Left lung (tissue), 10 donors: ENCODE results near the gene PRKAR1A. TPM values are rescaled to one million over a fixed set of nuclear protein-coding genes. Genes with fewer than 3 reads are reported as not detected.
A peak's percentile ranks its signal among the peaks of the same experiment; 100 is the strongest.
"Not testable (repeated sequence)": the region's sequence is repeated elsewhere in the genome, so short reads cannot be mapped to it uniquely, and the experiment has no call there.

ENCODE experiments used
- ATAC-seq: fragments of 200-7000 bp; cut with Tn5 transposase; one replicate; pipeline ENCODE4 v1.9.1; 2020; ENCODE audit warnings: moderate library complexity
- DNase-seq, 4 donors: peaks; one replicate each; pipeline ENCODE4 v3.0.0-alpha.2; 2013 to 2020
- H3K27ac ChIP-seq, 2 donors: fragments of 200-600 bp; sonication (generic) in 1 of 2; one replicate each; pipeline versions ENCODE4 v1.5.0 to v1.8.0; 2020 to 2021
- H3K27me3 ChIP-seq, 2 donors: fragments of 200-600 bp; sonication (generic) in 1 of 2; one replicate each; pipeline versions ENCODE4 v1.5.0 to v1.8.0; 2020 to 2021
- H3K36me3 ChIP-seq, 2 donors: fragments of 200-600 bp; sonication (generic) in 1 of 2; one replicate each; pipeline versions ENCODE4 v1.5.0 to v1.8.0; 2020 to 2021
- H3K4me1 ChIP-seq, 2 donors: fragments of 200-600 bp; one replicate each; pipeline ENCODE4 v1.8.0; 2021
- H3K4me3 ChIP-seq, 2 donors: fragments of 200-600 bp; sonication (generic) in 1 of 2; one replicate each; pipeline versions ENCODE4 v1.5.0 to v1.8.0; 2020 to 2021; ENCODE audit warnings: mild to moderate bottlenecking in 1 of 2
- H3K9me3 ChIP-seq, 2 donors: fragments of 200-600 bp; sonication (generic) in 1 of 2; one replicate each; pipeline versions ENCODE4 v1.5.0 to v1.8.0; 2020 to 2021
- CTCF ChIP-seq, 2 donors: fragments of 200-600 bp; sonication (generic) in 1 of 2; IDR thresholded peaks; one replicate each; pipeline versions ENCODE4 v1.5.0 to v1.8.0; 2021; ENCODE audit warnings: antibody characterized with exemption in 2 of 2
- intact Hi-C, 2 donors: fragments of 100-400 bp; cut with DNase I; formaldehyde crosslinking; loops; one replicate each; pipeline versions ENCODE4 v1.11.2 to v1.14.2; 2022
- polyA plus RNA-seq, 6 donors: library from polyadenylated mRNA; unstranded; fragments of 120-200 nt; gene quantifications; one replicate each; pipeline ENCODE4 v1.2.1, GENCODE V29; 2013; ENCODE audit not compliant: insufficient read length in 6 of 6
- total RNA-seq, 2 donors: library from RNA; stranded (reverse); fragmentation: NEBNext Ultra II Directional; extraction: Animal tissue kit (Norgen Biotek cat#: 25700); gene quantifications; one replicate each; pipeline ENCODE4 v1.2.1, GENCODE V29; 2021
- donor health status: DM: no; HTN: yes; CAD: no.
- donor health status: DM: no; HTN: no; CAD: no.

Gene PRKAR1A
- total and polyA plus RNA-seq, 8 donors: 307 to 376 (median 330) TPM

GRCh38 chr17:68578236-68578635 is 66.0 kb downstream of the PRKAR1A start:
- Histone ChIP-seq H3K27ac (peak overlapping the region; percentile 7 to 84), H3K4me1 (peaks cover 29 to 76% of the 10 kb centered on the region in 2 donors), H3K4me3 (no peak overlapping the region), H3K27me3 (no peaks in the 10 kb centered on the region), H3K9me3 (no peaks in the 10 kb centered on the region), H3K36me3 (no peaks in the 10 kb centered on the region)
- ATAC-seq: no peak
- no peak for TF ChIP-seq CTCF (IDR thresholded peaks at IDR 0.05)
- intact Hi-C loops: no loop called here
- no peak for DNase-seq

- no peaks in the 10 kb centered on the region for H3K27me3 ChIP-seq
- peak overlapping the region; percentile 78 to 84 for H3K27ac ChIP-seq
- no peaks in the 10 kb centered on the region for H3K36me3 ChIP-seq
- intact Hi-C loops: no loop called here
- H3K9me3 ChIP-seq: no peaks in the 10 kb centered on the region
- no peak for ATAC-seq
- peaks cover 29 to 71% of the 10 kb centered on the region in 2 donors for H3K4me1 ChIP-seq
- H3K4me3 ChIP-seq: no peak overlapping the region
- DNase-seq: no peak
- no peak for TF ChIP-seq CTCF (IDR thresholded peaks at IDR 0.05)
Observed at GRCh38 chr17:68579194-68579927, 67.1 kb downstream of the PRKAR1A start.

GRCh38 chr17:68580236-68580770 is 68.1 kb downstream of the PRKAR1A start:
- Histone ChIP-seq H3K36me3 (no peaks in the 10 kb centered on the region), H3K9me3 (no peaks in the 10 kb centered on the region), H3K27me3 (no peaks in the 10 kb centered on the region), H3K4me1 (peaks cover 29 to 71% of the 10 kb centered on the region in 2 donors), H3K4me3 (no peak overlapping the region), H3K27ac (peak overlapping the region; percentile 78 to 84)
- peak; percentile 76 to 91 (median 85) for DNase-seq
- intact Hi-C loops: no loop called here
- ATAC-seq: peak; percentile 80
- TF ChIP-seq CTCF (IDR thresholded peaks at IDR 0.05): no peak

- peak overlapping the region; percentile 57 to 84 for H3K27ac ChIP-seq
- TF ChIP-seq CTCF (IDR thresholded peaks at IDR 0.05): no peak
- ATAC-seq: peak; percentile 55
Observed at GRCh38 chr17:68581863-68582645, 69.8 kb downstream of the PRKAR1A start.

GRCh38 chr17:68582867-68583266 is 70.6 kb downstream of the PRKAR1A start:
- H3K4me1 ChIP-seq: peaks cover 25 to 62% of the 10 kb centered on the region in 2 donors

More at GRCh38 chr17:68581863-68582645, 69.8 kb downstream of the PRKAR1A start:
- H3K27me3 ChIP-seq: no peaks in the 10 kb centered on the region
- no peaks in the 10 kb centered on the region for H3K9me3 ChIP-seq
- peaks cover 25 to 68% of the 10 kb centered on the region in 2 donors for H3K4me1 ChIP-seq
- intact Hi-C loops: no loop called here
- DNase-seq: peak in 2 of 4 donors; percentile 54 to 79
- no peak overlapping the region for H3K4me3 ChIP-seq
- peaks cover 0 to 11% of the 10 kb centered on the region in 2 donors for H3K36me3 ChIP-seq

More at GRCh38 chr17:68582867-68583266, 70.6 kb downstream of the PRKAR1A start:
- H3K27me3 ChIP-seq, H3K4me3 ChIP-seq, intact Hi-C loops, ATAC-seq, H3K9me3 ChIP-seq, DNase-seq: not testable (repeated sequence)
- peaks cover 0 to 11% of the 10 kb centered on the region in 2 donors for H3K36me3 ChIP-seq
- H3K27ac ChIP-seq: peak overlapping the region in 1 of 2 donors; percentile 84
